Measurements from ENCODE around the gene COL25A1.

- TF ChIP-seq CTCF (IDR thresholded peaks at IDR 0.05; ENCODE audit: insufficient read depth, low read depth, low read length) = no peak
- TF ChIP-seq EZH2 (IDR thresholded peaks at IDR 0.05; ENCODE audit: insufficient read depth, low read length) = no peak
Measured at GRCh38 chr4:109171070-109171469, 131.4 kb downstream of the COL25A1 start.

Measured in astrocyte (in vitro differentiated cells and primary cell).